Neuronal stem cell (in vitro differentiated cells): ENCODE data around the gene ABHD10.

Source experiments
- DNase-seq: peaks from one replicate; pipeline ENCODE4 v3.0.0-alpha.2; 2013; ENCODE audit warnings: low spot score
- H2AFZ ChIP-seq: one replicate; pipeline ENCODE4 v1.6.1; 2013; ENCODE audit warnings: mild to moderate bottlenecking, low read length, inconsistent platforms
- H2AK5ac ChIP-seq: 2 replicates; pipeline ENCODE4 v1.6.1; 2013; ENCODE audit warnings: low read depth, mild to moderate bottlenecking, inconsistent platforms, low read length, moderate library complexity, mixed read lengths
- H2BK120ac ChIP-seq: 2 replicates; pipeline ENCODE4 v1.6.1; 2013; ENCODE audit warnings: low read depth, mild to moderate bottlenecking, inconsistent platforms, low read length, moderate library complexity, mixed read lengths
- H2BK12ac ChIP-seq: one replicate; pipeline ENCODE4 v1.6.1; 2013; ENCODE audit warnings: low read length, inconsistent platforms
- H2BK15ac ChIP-seq: 2 replicates; pipeline ENCODE4 v1.6.1; 2013; ENCODE audit warnings: mild to moderate bottlenecking, low read length, inconsistent platforms, mixed read lengths
- H2BK5ac ChIP-seq: one replicate; pipeline ENCODE4 v1.6.1; 2013; ENCODE audit warnings: inconsistent platforms, mild to moderate bottlenecking, low read length, moderate library complexity
- H3K14ac ChIP-seq: one replicate; pipeline ENCODE4 v1.6.1; 2013; ENCODE audit warnings: low read length, inconsistent platforms
- H3K18ac ChIP-seq: 2 replicates; pipeline ENCODE4 v1.6.1; 2013; ENCODE audit warnings: low read length, inconsistent platforms
- H3K23ac ChIP-seq: 2 replicates; pipeline ENCODE4 v1.6.1; 2013; ENCODE audit warnings: low read depth, mild to moderate bottlenecking, mixed read lengths, low read length, inconsistent platforms; ENCODE audit not compliant: poor library complexity
- H3K27ac ChIP-seq: replicated peaks from 3 replicates; pipeline ENCODE4 v1.5.1; 2013; ENCODE audit warnings: low read length, inconsistent platforms
- H3K27me3 ChIP-seq, 3 experiments: 2 replicates each; pipeline ENCODE4 v1.6.1; 2013; ENCODE audit warnings: low read length in 3 of 3, mild to moderate bottlenecking in 2 of 3, inconsistent platforms in 1 of 3, low read depth in 1 of 3, mixed read lengths in 1 of 3, moderate library complexity in 1 of 3; ENCODE audit not compliant: control insufficient read depth in 3 of 3, insufficient read depth in 3 of 3
- H3K36me3 ChIP-seq, 2 donors: replicated peaks in 1 of 2; 2 replicates each; pipeline ENCODE4 v1.6.1; 2013; ENCODE audit warnings: low read length in 2 of 2; ENCODE audit not compliant: control insufficient read depth in 2 of 2, insufficient read depth in 2 of 2
- H3K4ac ChIP-seq: 2 replicates; pipeline ENCODE4 v1.6.1; 2013; ENCODE audit warnings: inconsistent platforms, mild to moderate bottlenecking, low read length, moderate library complexity
- H3K4me1 ChIP-seq, 2 donors: 1 replicate in 1 of 2; 2 replicates in 1 of 2; pipeline ENCODE4 v1.6.1; 2013; ENCODE audit warnings: low read length in 2 of 2, low read depth in 1 of 2; ENCODE audit not compliant: control insufficient read depth in 2 of 2, insufficient read depth in 1 of 2
- H3K4me2 ChIP-seq: one replicate; pipeline ENCODE4 v1.6.1; 2013; ENCODE audit warnings: mild to moderate bottlenecking, low read length, inconsistent platforms; ENCODE audit not compliant: insufficient read depth, poor library complexity, severe bottlenecking
- H3K4me3 ChIP-seq, 2 donors: 2 replicates each; pipeline ENCODE4 v1.5.1; 2013; ENCODE audit warnings: low read length in 2 of 2, mild to moderate bottlenecking in 2 of 2, inconsistent platforms in 1 of 2, moderate library complexity in 1 of 2
- H3K79me1 ChIP-seq: one replicate; pipeline ENCODE4 v1.6.1; 2013; ENCODE audit warnings: low read depth, mild to moderate bottlenecking, inconsistent platforms, low read length, moderate library complexity
- H3K9ac ChIP-seq: one replicate; pipeline ENCODE4 v1.6.1; 2013; ENCODE audit warnings: mild to moderate bottlenecking, low read depth, low read length, inconsistent platforms; ENCODE audit not compliant: poor library complexity
- H3K9me3 ChIP-seq, 2 donors: replicated peaks in 1 of 2; 2 replicates each; pipeline versions ENCODE3 to v1.6.1; 2013; ENCODE audit warnings: low read length in 2 of 2, mild to moderate bottlenecking in 2 of 2, inconsistent platforms in 1 of 2, low read depth in 1 of 2, mixed read lengths in 1 of 2, moderate library complexity in 1 of 2; ENCODE audit not compliant: control insufficient read depth in 2 of 2, insufficient read depth in 1 of 2
- H4K8ac ChIP-seq: one replicate; pipeline ENCODE4 v1.6.1; 2013; ENCODE audit warnings: low read depth, mild to moderate bottlenecking, inconsistent platforms, low read length, moderate library complexity
- H4K91ac ChIP-seq: one replicate; pipeline ENCODE4 v1.6.1; 2013; ENCODE audit warnings: low read length, low read depth, mild to moderate bottlenecking, inconsistent platforms; ENCODE audit not compliant: poor library complexity
- WGBS, 2 donors: extraction: QIAGEN DNeasy Blood & Tissue Kit; methylation state at CpG; one replicate each; pipeline ENCODE4 v1.1.7; 2013; ENCODE audit warnings: missing lambda C conversion rate in 2 of 2, mixed read lengths in 1 of 2; ENCODE audit not compliant: insufficient read length in 2 of 2, insufficient replicate concordance in 1 of 2; ENCODE audit errors: extremely low coverage in 2 of 2; 5-methylcytosine and 5-hydroxymethylcytosine counted together

The ABHD10 gene

DNA sequence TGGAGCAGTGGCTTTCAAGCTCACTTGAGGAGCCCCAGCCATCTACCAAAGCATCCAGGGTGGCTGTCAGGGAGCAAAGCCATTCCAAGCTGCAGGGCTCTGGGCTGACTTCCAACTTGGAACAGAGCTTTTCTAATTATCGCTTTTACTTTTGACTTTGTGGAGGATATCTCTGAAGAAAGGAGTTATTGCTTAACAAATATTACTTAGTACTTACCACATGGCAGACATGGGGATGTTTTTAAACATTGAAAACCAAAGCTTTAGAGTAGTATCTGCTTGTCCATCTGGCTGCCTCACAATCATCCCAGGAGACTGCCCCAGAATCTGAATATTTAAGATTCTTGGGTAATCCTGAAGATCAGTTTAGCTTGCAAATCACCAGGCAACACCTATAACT, 28.8 kb downstream of the ABHD10 start:
- Histone ChIP-seq H3K27me3 (no peaks in the 10 kb centered on the region), H3K4ac (no peak overlapping the region), H3K9me3 (peaks cover 0 to 3% of the 10 kb centered on the region in 2 donors), H3K4me1 (peaks cover 16 to 28% of the 10 kb centered on the region in 2 donors), H2AFZ (no peak overlapping the region), H2AK5ac (no peak overlapping the region), H3K27ac (no peak overlapping the region), H2BK12ac (no peak overlapping the region), H3K36me3 (peaks cover 36 to 97% of the 10 kb centered on the region in 2 donors), H3K9ac (no peak overlapping the region), H3K4me2 (no peak overlapping the region), H3K23ac (no peak overlapping the region), H2BK15ac (no peak overlapping the region), H4K8ac (no peak overlapping the region), H2BK5ac (no peak overlapping the region), H4K91ac (no peak overlapping the region), H3K14ac (no peak overlapping the region), H2BK120ac (no peak overlapping the region), H3K18ac (no peak overlapping the region), H3K79me1 (peaks cover 5% of the 10 kb centered on the region), H3K4me3 (no peak overlapping the region)
- DNase-seq: no peak
- no CpG with 5 or more reads among the region's 1 CpG for WGBS, 2 donors

DNA sequence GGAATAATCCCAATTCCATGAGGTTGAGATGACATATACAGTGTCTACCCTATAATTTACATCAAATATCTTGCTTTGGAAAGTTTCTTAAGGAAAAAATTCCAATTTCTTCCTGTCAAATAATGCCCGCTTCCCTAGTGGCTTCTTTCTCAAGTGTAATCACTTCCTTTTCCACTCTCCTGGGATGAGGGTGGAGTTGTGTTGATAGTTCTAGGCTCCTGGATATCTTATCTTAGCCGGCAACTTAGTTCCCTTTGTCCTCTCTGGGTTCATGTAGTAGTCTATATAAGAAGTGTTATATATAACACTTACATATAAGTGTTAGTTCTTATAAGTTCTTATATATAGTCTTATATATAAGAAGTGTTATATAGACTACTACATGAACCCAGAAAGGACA, 30.8 kb downstream of the ABHD10 start:
- Histone ChIP-seq H2BK120ac (no peak overlapping the region), H2BK12ac (no peak overlapping the region), H3K27ac (no peak overlapping the region), H3K36me3 (peaks cover 37 to 97% of the 10 kb centered on the region in 2 donors), H2AK5ac (no peak overlapping the region), H2BK15ac (no peak overlapping the region), H3K4me1 (peaks cover 4 to 8% of the 10 kb centered on the region in 2 donors), H3K79me1 (peaks cover 3% of the 10 kb centered on the region), H3K14ac (no peak overlapping the region), H3K27me3 (no peaks in the 10 kb centered on the region), H4K8ac (no peak overlapping the region), H3K9me3 (peaks cover 0 to 3% of the 10 kb centered on the region in 2 donors), H3K23ac (no peak overlapping the region), H3K18ac (no peak overlapping the region), H3K4me2 (no peak overlapping the region), H3K9ac (no peak overlapping the region), H2AFZ (no peak overlapping the region), H2BK5ac (no peak overlapping the region), H3K4me3 (no peak overlapping the region), H4K91ac (no peak overlapping the region), H3K4ac (no peak overlapping the region)
- no peak for DNase-seq
- no CpG with 5 or more reads among the region's 2 CpGs for WGBS, 2 donors

DNA sequence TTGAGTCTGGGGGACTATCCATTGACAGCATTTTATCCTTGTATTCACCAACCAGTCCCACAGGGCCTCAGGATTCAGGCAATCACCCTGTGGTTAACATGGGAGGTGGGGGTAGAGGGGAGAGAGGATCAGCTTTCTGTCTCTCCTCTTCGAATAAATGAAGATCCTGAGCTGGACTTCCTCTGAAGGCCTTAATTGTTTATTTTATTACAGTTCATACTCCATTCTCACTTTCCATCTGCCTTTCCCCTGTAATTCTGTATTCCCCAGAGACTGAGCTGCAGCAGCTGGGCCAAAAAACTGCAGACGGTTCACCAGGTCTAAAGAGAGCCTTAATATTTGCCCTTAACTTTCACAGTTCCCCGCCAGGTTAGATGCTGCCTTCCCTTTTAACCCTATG, 31.8 kb downstream of the ABHD10 start:
- no CpG with 5 or more reads among the region's 3 CpGs for WGBS, 2 donors
- no peaks in the 10 kb centered on the region for H3K27me3 ChIP-seq
- peaks cover 2 to 6% of the 10 kb centered on the region in 2 donors for H3K4me1 ChIP-seq
- H3K36me3 ChIP-seq: peaks cover 35 to 91% of the 10 kb centered on the region in 2 donors
- no peaks in the 10 kb centered on the region for H3K79me1 ChIP-seq
- no peak overlapping the region for H3K23ac ChIP-seq
- H2AFZ ChIP-seq: no peak overlapping the region
- H3K4me2 ChIP-seq: no peak overlapping the region
- H3K4ac ChIP-seq: no peak overlapping the region
- no peak overlapping the region for H2AK5ac ChIP-seq
- DNase-seq: no peak
- no peak overlapping the region for H4K8ac ChIP-seq
- no peak overlapping the region for H4K91ac ChIP-seq
- H3K9me3 ChIP-seq: peaks cover 0 to 3% of the 10 kb centered on the region in 2 donors
- no peak overlapping the region for H3K14ac ChIP-seq
- no peak overlapping the region for H2BK15ac ChIP-seq
- no peak overlapping the region for H3K9ac ChIP-seq
- H2BK120ac ChIP-seq: no peak overlapping the region
- no peak overlapping the region for H3K27ac ChIP-seq
- H3K4me3 ChIP-seq: no peak overlapping the region
- H2BK5ac ChIP-seq: no peak overlapping the region
- no peak overlapping the region for H2BK12ac ChIP-seq
- no peak overlapping the region for H3K18ac ChIP-seq

DNA sequence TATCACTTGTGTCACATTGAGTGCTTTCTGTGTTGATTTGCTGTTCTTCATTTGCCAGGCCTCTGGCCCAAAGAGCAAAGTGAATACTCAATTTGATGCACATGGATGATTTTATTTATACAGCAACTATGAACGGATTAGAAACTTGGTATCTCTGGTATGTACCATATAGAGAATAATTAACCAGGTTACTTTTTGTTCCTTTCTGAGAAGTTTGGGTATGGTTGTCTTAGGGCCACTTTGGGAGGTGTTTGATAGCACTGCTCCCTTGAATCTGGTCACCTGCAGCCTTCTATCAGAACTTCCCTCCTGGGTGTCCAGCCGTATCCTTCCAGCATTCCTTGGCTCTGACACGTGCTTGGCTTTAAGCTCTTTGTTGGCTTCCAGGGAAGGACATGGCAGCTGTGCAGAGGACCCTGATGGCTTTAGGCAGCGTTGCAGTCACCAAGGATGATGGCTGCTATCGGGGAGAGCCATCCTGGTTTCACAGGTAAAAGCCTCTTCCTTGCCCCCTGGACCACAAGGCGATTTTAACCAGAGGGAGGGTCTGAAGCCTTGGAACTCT, 32.6 kb downstream of the ABHD10 start:
- no CpG with 5 or more reads among the region's 6 CpGs for WGBS, 2 donors
- peaks cover 0 to 3% of the 10 kb centered on the region in 2 donors for H3K9me3 ChIP-seq

More for the DNA sequence above, 32.6 kb downstream of the ABHD10 start:
- Histone ChIP-seq H2AK5ac (no peak overlapping the region), H2BK120ac (no peak overlapping the region), H3K4me2 (no peak overlapping the region), H2BK5ac (no peak overlapping the region), H3K4ac (no peak overlapping the region), H3K4me1 (peaks cover 2 to 3% of the 10 kb centered on the region in 2 donors), H3K14ac (no peak overlapping the region), H4K91ac (no peak overlapping the region), H3K4me3 (no peak overlapping the region), H2BK15ac (no peak overlapping the region), H4K8ac (no peak overlapping the region), H3K27me3 (no peaks in the 10 kb centered on the region), H3K18ac (no peak overlapping the region), H2AFZ (no peak overlapping the region), H3K36me3 (peaks cover 33 to 84% of the 10 kb centered on the region in 2 donors), H3K23ac (no peak overlapping the region), H3K79me1 (no peaks in the 10 kb centered on the region), H3K27ac (no peak overlapping the region), H2BK12ac (no peak overlapping the region), H3K9ac (no peak overlapping the region)
- DNase-seq: no peak
